Endometrial microvascular endothelial cells (primary cell): Measurements from ENCODE around the gene ZNF229. TPM values are rescaled to one million over a fixed set of nuclear protein-coding genes. Genes with fewer than 3 reads are reported as not detected.
"Not testable (repeated sequence)": the region's sequence is repeated elsewhere in the genome, so short reads cannot be mapped to it uniquely, and the experiment has no call there.

ENCODE experiments used
- in situ Hi-C: cut with HindIII; loops from 2 replicates; pipeline ENCODE4 v1.10.0; 2017; ENCODE audit warnings: low sequenced_read_pairs, low pct_unique_long_range_greater_than_20kb; ENCODE audit errors: inconsistent ontology term
- total RNA-seq: library from RNA; depleted of rRNA; stranded (reverse); fragments of >200 nt; gene quantifications from one replicate; pipeline ENCODE4 v1.2.3, GENCODE V29; 2015; ENCODE audit errors: inconsistent ontology term

Gene ZNF229
- total RNA-seq = 3.9 TPM

DNA sequence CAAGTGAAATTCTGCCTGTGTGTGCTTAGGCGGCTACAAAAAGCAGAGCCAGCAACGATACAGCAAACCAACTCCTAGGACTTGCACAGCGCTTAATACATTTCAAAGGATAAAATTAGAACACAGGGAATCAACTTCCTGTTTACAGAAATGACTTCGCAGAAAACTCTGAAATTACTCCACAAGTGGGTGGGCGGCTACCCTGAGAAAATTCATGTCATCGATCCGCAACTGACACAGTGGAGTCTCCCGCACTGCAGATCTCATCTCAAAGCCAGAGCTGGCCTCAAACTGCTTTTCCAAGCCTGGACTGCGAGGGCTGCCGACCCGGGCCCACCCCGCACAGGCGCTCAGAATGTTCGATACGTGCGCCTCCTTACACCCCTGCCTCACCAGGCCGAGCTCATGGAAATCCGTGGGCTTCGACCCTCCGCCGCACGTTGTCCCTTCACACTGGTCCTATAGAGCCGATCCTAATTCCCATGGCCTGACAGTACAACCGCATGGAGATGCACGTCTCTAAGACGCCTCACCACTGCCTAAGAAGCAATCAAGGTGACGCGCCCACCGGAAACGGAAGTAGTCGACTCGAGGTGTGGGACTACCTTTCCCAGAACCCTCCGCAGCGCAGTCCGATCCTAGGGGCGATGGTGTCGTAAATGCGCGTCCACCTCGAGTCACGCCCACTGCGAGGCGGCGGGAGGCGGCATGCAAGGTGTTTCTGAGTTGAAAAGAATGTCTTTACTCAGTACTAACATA, at the start of gene ZNF229:
Gene ZNF229 (minus strand): TSS at position 557 of the 759 bp plus-strand sequence. CDS start 5,625 bp downstream, outside the sequence.
- in situ Hi-C loops = no loop called here

DNA sequence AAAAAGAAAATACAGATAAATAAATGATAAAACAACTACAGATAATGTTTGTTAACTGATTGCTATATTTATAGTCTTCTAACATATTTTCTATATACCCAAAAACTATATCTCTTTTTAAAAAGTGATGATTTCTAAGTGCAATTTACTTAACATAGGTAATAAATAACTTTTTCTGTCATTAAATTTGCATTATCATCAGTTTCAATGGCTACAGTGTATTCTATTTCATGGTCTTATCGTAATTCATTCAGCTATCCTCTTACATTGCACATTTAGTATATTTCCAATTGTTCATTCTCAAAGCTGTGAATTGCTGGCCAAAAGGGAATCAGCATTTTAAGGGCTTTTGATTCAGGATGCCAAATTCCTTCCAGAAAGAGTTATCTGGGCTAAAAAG, 48.4 kb upstream of the ZNF229 start:
- in situ Hi-C loops = no loop called here

DNA sequence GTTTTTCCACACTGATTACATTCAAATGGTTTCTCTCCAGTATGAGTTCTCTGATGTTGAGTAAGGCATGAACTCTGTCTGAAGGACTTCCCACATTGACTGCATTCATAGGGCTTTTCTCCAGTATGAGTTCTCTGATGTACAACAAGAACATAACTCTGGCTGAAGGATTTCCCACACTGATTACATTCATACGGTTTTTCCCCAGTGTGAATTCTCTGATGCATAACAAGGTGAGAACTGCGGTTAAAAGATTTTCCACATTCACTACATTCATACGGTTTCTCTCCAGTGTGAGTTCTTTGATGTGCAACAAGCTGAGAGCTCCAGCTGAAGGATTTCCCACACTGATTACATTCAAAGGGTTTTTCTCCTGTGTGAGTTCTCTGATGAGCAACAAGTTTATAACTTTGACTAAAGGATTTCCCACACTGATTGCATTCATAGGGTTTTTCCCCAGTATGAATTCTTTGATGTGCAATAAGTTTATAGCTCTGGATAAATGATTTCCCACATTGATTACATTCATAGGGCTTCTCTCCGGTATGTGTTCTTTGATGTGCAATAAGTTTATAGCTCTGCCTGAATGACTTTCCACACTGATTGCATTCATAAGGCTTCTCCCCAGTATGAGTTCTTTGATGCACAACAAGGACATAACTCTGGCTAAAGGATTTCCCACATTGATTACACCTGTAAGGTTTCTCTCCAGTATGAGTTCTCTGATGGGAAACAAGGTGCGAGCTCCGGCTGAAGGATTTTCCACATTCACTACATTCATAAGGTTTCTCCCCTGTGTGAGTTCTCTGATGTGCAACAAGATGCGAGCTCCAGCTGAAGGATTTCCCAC, 28.5 kb upstream of the ZNF229 start:
- in situ Hi-C loops = no loop called here

DNA sequence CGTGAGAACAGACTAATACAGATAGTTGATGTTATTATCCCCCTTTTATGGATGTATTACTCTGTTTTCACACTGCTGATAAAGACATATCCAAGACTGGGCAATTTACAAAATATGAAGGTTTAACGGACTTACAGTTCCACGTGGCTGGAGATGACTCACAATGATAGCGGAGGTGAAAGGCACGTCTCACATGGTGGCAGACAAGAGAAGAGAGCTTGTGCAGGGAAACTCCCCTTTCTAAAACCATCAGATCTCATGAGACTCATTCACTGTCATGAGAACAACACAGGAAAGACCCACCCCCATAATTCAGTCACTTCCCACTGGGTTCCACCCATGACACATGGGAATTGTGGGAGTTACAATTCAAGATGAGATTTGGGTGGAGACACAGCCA, 20.5 kb upstream of the ZNF229 start:
- in situ Hi-C loops = not testable (repeated sequence)

DNA sequence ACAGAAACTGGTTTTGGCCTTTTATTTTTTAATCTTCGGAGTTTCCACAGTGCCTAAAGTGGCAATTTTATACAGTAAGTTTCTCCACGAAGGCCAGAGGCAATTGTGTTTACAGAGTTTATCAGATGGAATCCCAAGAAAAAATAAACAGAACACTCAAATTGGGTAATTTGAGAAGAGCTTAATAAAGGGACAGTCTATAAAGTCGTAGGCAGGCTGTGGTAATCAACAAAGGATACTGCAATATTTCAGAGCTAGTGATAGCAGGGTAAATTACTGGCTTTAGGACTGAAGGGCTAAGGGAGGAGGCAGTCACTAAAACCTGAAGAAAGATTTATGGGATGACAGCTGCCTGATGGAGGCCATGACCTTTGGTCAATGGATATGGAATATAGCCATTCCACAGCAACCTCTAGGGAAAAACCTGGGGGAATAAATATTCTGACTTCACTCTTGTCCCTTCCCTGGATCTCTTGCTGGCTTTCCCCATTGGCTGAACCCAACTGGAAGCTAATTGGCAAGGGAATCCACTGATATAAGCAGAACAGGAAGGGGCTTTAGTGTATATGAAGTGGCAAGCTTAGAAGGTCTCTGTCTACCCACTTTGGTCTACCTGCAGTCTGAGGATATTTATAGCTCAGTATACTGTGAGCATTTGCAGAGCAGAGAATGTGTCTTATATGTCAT, 14.5 kb upstream of the ZNF229 start:
- in situ Hi-C loops = not testable (repeated sequence)

DNA sequence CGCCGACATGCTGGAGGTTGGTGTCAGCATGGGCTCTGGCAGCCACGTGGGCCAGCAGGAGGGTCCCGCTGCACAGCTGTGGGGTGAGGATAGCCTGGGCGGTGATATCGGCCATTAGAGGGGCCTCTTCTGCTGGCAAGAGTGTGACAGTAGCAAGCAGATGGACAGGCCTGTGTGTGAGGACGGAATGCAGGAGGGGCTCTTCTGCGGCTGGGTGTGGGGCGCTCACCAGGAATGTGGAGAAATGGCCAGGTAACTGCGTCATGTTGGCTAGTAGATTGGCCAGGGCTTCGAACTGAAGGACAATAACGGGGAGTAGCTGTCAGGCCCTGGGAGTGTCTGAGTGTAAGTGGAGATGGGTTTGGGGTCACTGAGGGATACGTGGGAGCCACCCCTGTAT, 7.7 kb upstream of the ZNF229 start:
- in situ Hi-C loops = not testable (repeated sequence)

DNA sequence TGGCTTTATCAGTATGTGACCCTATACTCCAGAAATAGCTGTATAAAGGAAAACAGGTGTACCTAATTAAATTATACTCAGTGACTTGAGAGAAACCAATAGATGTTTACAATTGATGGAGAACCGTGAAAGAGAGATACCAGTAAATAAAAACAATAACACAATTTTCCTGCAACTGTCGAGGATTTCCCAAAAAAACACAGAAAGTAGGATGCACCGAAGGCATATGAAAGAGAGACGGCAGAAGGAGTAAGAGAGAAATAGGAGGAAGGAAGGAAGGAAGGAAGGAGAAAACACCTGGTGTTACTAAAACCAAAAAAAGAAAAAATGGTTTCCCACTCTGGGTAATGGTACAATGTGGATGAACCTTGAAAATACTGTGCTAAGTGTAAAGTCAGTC, 6.8 kb upstream of the ZNF229 start:
- in situ Hi-C loops = no loop called here

DNA sequence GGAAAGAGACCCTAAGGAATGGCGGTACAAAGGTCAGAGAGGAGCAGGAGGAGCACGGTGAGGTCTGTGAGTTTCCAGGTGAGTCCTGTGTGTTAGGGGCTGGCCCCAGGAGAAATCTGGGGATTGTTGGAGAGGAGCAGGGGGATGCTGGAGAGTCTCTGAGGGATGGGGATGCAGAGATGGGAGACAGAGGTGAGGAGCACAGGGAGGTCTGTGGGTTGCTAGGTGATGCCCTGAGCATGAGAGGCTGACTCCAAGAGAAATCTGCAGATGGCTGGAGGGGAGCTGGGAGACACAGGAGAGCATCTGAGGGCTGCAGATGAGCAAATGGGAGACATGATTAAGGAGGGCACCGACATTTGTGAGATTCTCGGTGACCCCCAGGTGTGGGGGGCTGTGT, 4.1 kb upstream of the ZNF229 start:
- in situ Hi-C loops = no loop called here

DNA sequence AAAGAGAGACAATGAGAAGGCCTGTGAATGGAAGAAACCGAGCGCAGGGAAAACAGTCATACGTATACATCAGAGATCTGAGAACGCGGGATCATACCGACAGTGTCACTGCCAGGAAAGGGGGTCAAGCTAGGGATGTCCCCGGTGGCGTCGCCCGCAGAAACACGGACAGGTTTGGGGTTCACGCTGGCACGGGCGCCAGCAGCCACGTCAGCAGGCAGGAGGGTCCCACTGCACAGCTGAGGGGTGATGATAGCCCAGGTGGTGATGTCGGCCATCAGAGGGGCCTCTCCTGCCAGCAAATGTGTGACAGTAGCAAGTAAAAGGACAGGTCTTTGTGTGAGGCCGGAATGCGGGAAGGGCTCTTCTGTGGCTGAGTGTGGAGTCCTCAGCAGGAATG, 3.4 kb upstream of the ZNF229 start:
- in situ Hi-C loops = no loop called here

DNA sequence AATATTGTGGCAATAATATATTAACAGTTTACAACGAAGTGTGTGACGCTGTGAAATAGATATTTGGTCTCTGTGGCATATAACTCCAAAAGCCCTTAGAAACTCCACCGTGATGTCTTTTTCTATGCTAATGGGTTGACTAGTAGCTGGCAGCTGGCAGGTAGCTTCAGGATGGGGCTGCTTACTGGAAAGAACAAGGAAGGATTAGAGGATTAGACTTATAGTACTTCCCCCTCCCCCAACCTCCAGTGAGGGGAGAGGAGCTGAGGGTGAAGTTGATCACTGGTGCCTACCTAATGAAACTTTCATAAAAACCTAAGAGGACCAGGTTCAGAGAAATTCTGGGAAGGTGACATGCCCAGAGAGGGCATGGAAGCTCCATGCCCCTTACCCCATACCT, 9.8 kb downstream of the ZNF229 start:
- in situ Hi-C loops = no loop called here

DNA sequence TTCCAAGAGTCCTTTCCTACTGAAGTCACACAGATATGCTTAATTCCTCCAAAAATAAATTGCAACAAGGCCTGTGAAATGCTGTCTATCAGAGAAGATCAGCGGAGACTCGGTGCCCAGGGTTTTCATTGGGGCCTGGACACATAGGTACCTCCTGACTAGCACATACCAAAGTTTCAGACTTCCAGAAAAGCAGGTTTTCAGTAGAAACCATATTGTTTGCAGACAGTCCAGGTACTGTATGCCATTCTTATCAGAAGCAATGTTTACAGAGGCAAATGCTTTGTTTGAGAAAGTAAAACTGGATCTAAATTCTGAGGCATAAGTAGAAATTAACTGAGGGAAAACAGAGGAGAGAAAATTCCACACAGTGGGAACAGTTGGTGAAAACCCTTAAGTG, 12.8 kb downstream of the ZNF229 start:
- in situ Hi-C loops = no loop called here

DNA sequence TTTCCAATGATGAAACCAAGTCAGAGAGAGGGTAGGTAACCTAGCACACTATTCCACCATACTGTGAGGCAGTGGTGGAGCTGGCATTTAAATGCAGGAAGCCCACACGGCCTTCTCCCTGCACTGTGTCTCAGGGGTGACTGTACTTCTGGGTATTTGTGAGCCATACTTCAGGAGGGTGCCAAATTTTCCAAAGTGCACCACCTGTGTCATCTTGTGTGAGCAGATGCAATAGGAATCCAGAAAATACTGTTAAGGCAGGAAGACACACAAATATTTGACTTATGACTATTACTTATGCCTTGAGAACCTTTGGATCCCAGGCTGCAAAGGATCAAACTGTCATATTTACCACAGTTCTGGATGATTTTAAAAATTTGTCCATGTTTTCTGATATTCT, 17.3 kb downstream of the ZNF229 start:
- in situ Hi-C loops = no loop called here

DNA sequence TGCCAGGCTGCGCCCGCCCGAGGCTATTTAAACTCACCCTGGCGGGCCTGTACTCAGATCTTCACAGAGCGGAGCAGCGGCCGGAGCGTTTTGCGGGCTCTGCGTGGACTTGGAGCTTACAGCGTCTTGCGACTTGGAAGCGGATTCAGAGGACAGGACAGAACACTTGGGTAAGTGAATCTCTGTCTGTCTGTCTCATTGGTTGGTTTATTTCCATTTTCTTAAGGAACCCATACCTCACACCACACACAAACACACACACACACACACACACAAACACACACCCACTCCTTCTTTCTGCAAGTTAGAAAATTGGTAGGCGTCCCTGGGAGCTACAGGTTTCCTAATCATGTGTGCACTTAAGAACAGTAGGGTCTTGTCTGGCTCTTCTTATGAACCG, 32.7 kb downstream of the ZNF229 start:
- in situ Hi-C loops = not testable (repeated sequence)

DNA sequence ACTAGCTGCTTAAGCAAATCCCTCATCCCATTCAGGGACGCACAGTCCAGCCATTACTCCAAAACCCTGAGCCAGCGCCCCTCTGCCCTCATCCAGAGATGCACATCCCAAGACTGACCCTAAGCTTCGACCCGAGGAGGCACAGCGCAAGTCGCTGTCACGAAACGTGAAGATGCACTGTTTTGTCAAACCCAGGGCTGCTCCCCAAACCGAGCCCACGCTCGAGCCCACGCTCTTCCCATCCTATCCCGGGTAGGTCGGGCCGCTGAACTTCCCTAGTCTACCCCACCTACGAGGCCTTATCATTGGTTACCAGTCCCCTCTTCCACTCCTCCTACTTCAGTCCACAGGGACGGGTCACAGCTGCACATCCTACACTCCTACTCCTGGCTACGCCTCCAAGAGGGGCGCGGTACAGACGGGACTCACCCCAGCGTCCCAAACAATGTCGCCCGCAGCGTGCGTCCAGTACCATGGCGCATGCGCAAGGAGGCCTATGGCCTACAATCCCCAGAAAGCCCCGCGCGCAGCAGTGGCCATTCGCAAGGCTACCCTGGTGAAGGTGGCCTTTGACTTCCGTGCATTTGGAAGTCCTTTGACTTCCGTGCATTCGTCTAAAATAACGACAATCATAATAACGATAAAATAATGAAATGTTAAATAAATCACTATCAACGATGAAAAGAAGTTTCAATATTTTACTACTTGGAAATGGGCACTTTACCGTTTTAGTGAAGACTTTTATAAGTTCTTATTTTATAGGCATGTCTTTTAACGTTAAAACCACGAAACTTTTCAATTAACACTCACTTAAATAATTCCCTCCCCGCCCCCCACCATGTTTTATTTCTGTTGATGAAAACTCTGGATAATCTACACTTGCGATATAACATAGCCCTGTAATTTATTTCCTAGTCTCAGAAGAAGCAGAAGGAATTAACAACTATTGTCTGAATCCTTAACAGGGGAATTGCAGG, 46.8 kb downstream of the ZNF229 start, which contains the start of gene ZNF285:
Gene ZNF285 (minus strand): TSS at position 470 of the 977 bp plus-strand sequence. CDS start 4,395 bp downstream, outside the sequence.
- in situ Hi-C loops = no loop called here

DNA sequence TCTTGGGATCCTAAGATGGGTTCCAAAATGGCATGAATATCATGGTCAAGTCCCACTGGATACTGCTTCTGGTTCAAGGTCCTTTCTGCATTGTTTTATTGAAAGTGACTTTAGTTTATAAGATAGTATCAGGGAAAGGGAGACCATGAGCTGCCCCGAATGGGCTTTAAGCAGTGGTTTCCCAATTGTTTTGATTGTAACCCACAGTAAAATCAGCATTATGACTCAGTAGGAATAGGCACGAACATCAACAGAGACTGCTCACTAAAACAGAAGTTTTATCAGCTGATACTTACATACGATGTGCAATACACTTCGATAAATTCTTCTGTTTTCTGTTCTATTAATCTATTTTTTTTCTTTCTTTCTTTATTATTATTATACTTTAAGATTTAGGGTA, 59.0 kb downstream of the ZNF229 start:
- in situ Hi-C loops = not testable (repeated sequence)
